K562 (cell line): ENCODE results near the gene MICAL1. TPM values are rescaled to one million over a fixed set of nuclear protein-coding genes. Genes with fewer than 3 reads are reported as not detected.

Experiments
- C11orf30 ChIP-seq: fragments of 450-650 bp; IDR thresholded peaks from 2 replicates; pipeline ENCODE4 v1.6.1; 2016; ENCODE audit warnings: low read depth, mild to moderate bottlenecking
- CCAR2 ChIP-seq: fragments of 200-400 bp; formaldehyde crosslinking; IDR thresholded peaks from 2 replicates; pipeline ENCODE4 v1.6.1; 2017; ENCODE audit warnings: mild to moderate bottlenecking, low read depth, low read length
- CSDE1 ChIP-seq, 2 experiments: fragments of 450-650 bp; IDR thresholded peaks; 2 replicates each; pipeline ENCODE4 v1.6.1; 2016; ENCODE audit warnings: mild to moderate bottlenecking in 1 of 2
- CTCFL ChIP-seq: IDR thresholded peaks from 2 replicates; pipeline ENCODE4 v1.6.1; 2011; ENCODE audit warnings: borderline replicate concordance, low read depth, mild to moderate bottlenecking, moderate library complexity, low read length; ENCODE audit not compliant: insufficient read depth, poor library complexity, severe bottlenecking
- ELF1 ChIP-seq: fragments of 200-800 bp; sonication (Bioruptor generic); IDR thresholded peaks from 2 replicates; pipeline ENCODE4 v1.6.1; 2016; ENCODE audit warnings: missing genetic modification characterization, missing compliant biosample characterization
- ELF2 ChIP-seq: fragments of 250-450 bp; sonication (Bioruptor Pico); IDR thresholded peaks from 2 replicates; pipeline ENCODE4 v1.5.0; 2021; ENCODE audit warnings: mild to moderate bottlenecking
- ESRRA ChIP-seq: fragments of 450-650 bp; IDR thresholded peaks from 2 replicates; pipeline ENCODE4 v1.6.1; 2014; ENCODE audit warnings: low read depth, mild to moderate bottlenecking, moderate library complexity, borderline replicate concordance
- GMEB1 ChIP-seq: fragments of 250-450 bp; sonication (Bioruptor Pico); IDR thresholded peaks from 2 replicates; pipeline ENCODE4 v1.4.0; 2020; ENCODE audit warnings: mild to moderate bottlenecking
- HCFC1 ChIP-seq: IDR thresholded peaks from 2 replicates; pipeline ENCODE4 v1.6.1; 2012; ENCODE audit warnings: low read depth, low read length, improper control_type of control experiment
- HES1 ChIP-seq: fragments of 450-650 bp; IDR thresholded peaks from 2 replicates; pipeline ENCODE4 v1.6.1; 2016; ENCODE audit warnings: low read depth, mild to moderate bottlenecking, moderate library complexity
- KAT7 ChIP-seq: sonication (generic); formaldehyde crosslinking; IDR thresholded peaks from 2 replicates; pipeline ENCODE4 v1.8.0; 2022; ENCODE audit warnings: missing genetic modification reagents, mild to moderate bottlenecking, borderline replicate concordance
- L3MBTL2 ChIP-seq: fragments of 450-650 bp; IDR thresholded peaks from 2 replicates; pipeline ENCODE4 v1.6.1; 2016; ENCODE audit warnings: mild to moderate bottlenecking, moderate library complexity
- MEF2A ChIP-seq: IDR thresholded peaks from 2 replicates; pipeline ENCODE4 v1.6.1; 2011; ENCODE audit warnings: low read depth, mild to moderate bottlenecking, low read length, moderate library complexity; ENCODE audit not compliant: control insufficient read depth
- MEIS2 ChIP-seq: fragments of 450-650 bp; IDR thresholded peaks from 2 replicates; pipeline ENCODE4 v1.6.1; 2014; ENCODE audit warnings: mild to moderate bottlenecking; ENCODE audit not compliant: partially characterized antibody
- MTA3 ChIP-seq: fragments of 450-650 bp; formaldehyde crosslinking; IDR thresholded peaks from 2 replicates; pipeline ENCODE4 v1.6.1; 2017; ENCODE audit warnings: mild to moderate bottlenecking, borderline replicate concordance
- MXD1 ChIP-seq: fragments of 250-450 bp; sonication (Bioruptor Pico); IDR thresholded peaks from 2 replicates; pipeline ENCODE4 v1.8.0; 2021; ENCODE audit warnings: borderline replicate concordance, mild to moderate bottlenecking, moderate library complexity; ENCODE audit not compliant: poor library complexity, severe bottlenecking
- MYC ChIP-seq, 2 experiments: fragments of 250-450 bp in 1 of 2; sonication (Bioruptor Pico) in 1 of 2; IDR thresholded peaks; 2 replicates each; pipeline versions ENCODE4 v1.5.1 to v1.6.1; 2012 to 2021; ENCODE audit warnings: low read depth in 2 of 2, borderline replicate concordance in 1 of 2, improper control_type of control experiment in 1 of 2, low read length in 1 of 2, mild to moderate bottlenecking in 1 of 2, moderate library complexity in 1 of 2
- NCOA6 ChIP-seq: fragments of 450-650 bp; IDR thresholded peaks from 2 replicates; pipeline ENCODE4 v1.6.1; 2017; ENCODE audit warnings: mild to moderate bottlenecking
- PHB ChIP-seq: fragments of 250-450 bp; sonication (Bioruptor Pico); IDR thresholded peaks from 2 replicates; pipeline ENCODE4 v1.5.0; 2021
- SNIP1 ChIP-seq: fragments of 450-650 bp; IDR thresholded peaks from 2 replicates; pipeline ENCODE4 v1.7.1; 2017; ENCODE audit warnings: low read depth, mild to moderate bottlenecking
- TBP ChIP-seq: optimal IDR thresholded peaks from 2 replicates; pipeline ENCODE3; 2011; ENCODE audit warnings: low read depth, low read length, improper control_type of control experiment
- ZFX ChIP-seq: sonication (generic); formaldehyde crosslinking; IDR thresholded peaks from 2 replicates; pipeline ENCODE4 v1.8.0; 2022; ENCODE audit warnings: mild to moderate bottlenecking, missing genetic modification reagents, moderate library complexity
- ZNF184 ChIP-seq: sonication (generic); formaldehyde crosslinking; IDR thresholded peaks from 2 replicates; pipeline ENCODE4 v1.5.0; 2020; ENCODE audit warnings: missing genetic modification reagents
- ZNF77 ChIP-seq: fragments of 250-450 bp; sonication (Bioruptor Pico); IDR thresholded peaks from 2 replicates; pipeline ENCODE4 v1.5.0; 2020
- polyA plus RNA-seq, 8 experiments: library from polyadenylated mRNA; depleted of rRNA in 4 of 8; stranded (reverse) in 5 of 8; unstranded in 3 of 8; fragments of >200 nt; fragmentation: Nextera tagmentation in 2 of 8; fragmentation: Illumina TruSeq in 1 of 8; extraction: Ambion mirVana in 2 of 8; extraction: Trizol in 1 of 8; gene quantifications; 2 replicates each; pipeline versions ENCODE4 v1.2.1 to v1.2.3, GENCODE V29; 2011 to 2014; ENCODE audit warnings: inconsistent platforms in 1 of 8, missing spikeins in 1 of 8
- total RNA-seq, 7 experiments: library from RNA; depleted of rRNA in 6 of 7; stranded (reverse); fragments of >200 nt in 6 of 7; fragmentation: Illumina TruSeq in 2 of 7; extraction: Trizol in 2 of 7; gene quantifications; 2 replicates each; pipeline versions ENCODE4 v1.2.1 to v1.2.3, GENCODE V29; 2011 to 2021; ENCODE audit warnings: low replicate concordance in 1 of 7

MICAL1 gene
- total and polyA plus RNA-seq, 9 of the 15 experiments (the other 6 are each of a cell fraction or from before 2014, with no cell fraction given): 0.07 to 15.2 (median 7.0) TPM

GRCh38 chr6:109482905-109483734 lies 27.5 kb upstream of the MICAL1 start, which contains the start of gene ZBTB24 (continued):
- TF ChIP-seq HES1 (no peak), ZFX (CRISPR knock-in tag) (peak; percentile 68), GMEB1 (CRISPR knock-in tag) (peak; percentile 89), NCOA6 (no peak), ZNF77 (CRISPR knock-in tag) (no peak), ELF1 (peak; percentile 98), TBP (peak; percentile 60), ELF2 (CRISPR knock-in tag) (peak; percentile 93), KAT7 (CRISPR knock-in tag) (no peak), MTA3 (0 out of 2 replicates have a peak, but pooled peaks have one; percentile 51), ESRRA (peak; percentile 32; the same call in 1 of the 2 replicates), MXD1 (CRISPR knock-in tag) (peak; percentile 11), MYC (IDR thresholded peaks at IDR 0.05; ENCODE audit: low read depth, low read length) (peak; percentile 95), MYC (CRISPR knock-in tag; IDR thresholded peaks at IDR 0.05; ENCODE audit: borderline replicate concordance, low read depth) (no peak), L3MBTL2 (peak; percentile 53; the same call in 1 of the 2 replicates), ZNF184 (CRISPR knock-in tag) (no peak), CCAR2 (no peak), SNIP1 (no peak), CTCFL (peak; percentile 14), PHB (CRISPR knock-in tag) (no peak), MEF2A (no peak), CSDE1 (IDR thresholded peaks at IDR 0.05) (no peak), HCFC1 (0 out of 2 replicates have a peak, but pooled peaks have one; percentile 34), C11orf30 (no peak), MEIS2 (peak; percentile 14)
